ENCODE data around the gene ZRANB3.

ZRANB3 gene

DNA sequence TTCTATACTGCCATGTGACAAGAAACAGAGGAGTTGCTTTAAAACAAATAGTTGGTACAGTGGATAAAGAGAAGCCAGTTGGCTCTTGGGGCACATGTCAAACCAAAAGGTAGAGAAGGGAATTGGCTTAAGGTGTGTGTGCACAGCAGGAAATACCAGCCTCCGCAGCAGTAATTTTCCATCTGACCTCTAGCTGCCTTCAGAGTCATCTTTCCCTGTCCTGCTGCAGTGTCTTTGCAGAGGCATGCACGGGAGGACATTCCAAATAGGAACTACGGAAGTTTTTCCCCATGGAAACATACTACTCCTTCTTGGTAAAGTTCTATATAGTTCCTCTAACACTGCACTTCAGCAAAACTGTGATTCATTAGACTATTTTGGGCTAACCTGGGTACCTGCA lies 379.4 kb downstream of the ZRANB3 start:
- no peak overlapping the region for H3K4me3 ChIP-seq (ENCODE audit: low read length)
- H3K4me2 ChIP-seq (ENCODE audit: low read length), result no peak overlapping the region
- no peaks in the 10 kb centered on the region for H3K79me2 ChIP-seq (ENCODE audit: low read length)
- H3K36me3 ChIP-seq (replicated peaks; ENCODE audit: low read depth, low read length), result peaks cover 44% of the 10 kb centered on the region
- TF ChIP-seq, protein P1, sequence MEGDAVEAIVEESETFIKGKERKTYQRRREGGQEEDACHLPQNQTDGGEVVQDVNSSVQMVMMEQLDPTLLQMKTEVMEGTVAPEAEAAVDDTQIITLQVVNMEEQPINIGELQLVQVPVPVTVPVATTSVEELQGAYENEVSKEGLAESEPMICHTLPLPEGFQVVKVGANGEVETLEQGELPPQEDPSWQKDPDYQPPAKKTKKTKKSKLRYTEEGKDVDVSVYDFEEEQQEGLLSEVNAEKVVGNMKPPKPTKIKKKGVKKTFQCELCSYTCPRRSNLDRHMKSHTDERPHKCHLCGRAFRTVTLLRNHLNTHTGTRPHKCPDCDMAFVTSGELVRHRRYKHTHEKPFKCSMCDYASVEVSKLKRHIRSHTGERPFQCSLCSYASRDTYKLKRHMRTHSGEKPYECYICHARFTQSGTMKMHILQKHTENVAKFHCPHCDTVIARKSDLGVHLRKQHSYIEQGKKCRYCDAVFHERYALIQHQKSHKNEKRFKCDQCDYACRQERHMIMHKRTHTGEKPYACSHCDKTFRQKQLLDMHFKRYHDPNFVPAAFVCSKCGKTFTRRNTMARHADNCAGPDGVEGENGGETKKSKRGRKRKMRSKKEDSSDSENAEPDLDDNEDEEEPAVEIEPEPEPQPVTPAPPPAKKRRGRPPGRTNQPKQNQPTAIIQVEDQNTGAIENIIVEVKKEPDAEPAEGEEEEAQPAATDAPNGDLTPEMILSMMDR (IDR thresholded peaks at IDR 0.05; ENCODE audit: low read depth, low read length), result no peak
- TF ChIP-seq EZH2phosphoT487 (IDR thresholded peaks at IDR 0.05; ENCODE audit: low read depth), result no peak
- H3K27ac ChIP-seq (ENCODE audit: low read length), result no peak overlapping the region
- H3K9ac ChIP-seq (ENCODE audit: low read length), result no peak overlapping the region
- H3K27me3 ChIP-seq (ENCODE audit: low read depth, low read length), result no peaks in the 10 kb centered on the region
- no peak overlapping the region for H2AFZ ChIP-seq (ENCODE audit: low read depth, low read length)
- no peaks in the 10 kb centered on the region for H4K20me1 ChIP-seq (ENCODE audit: insufficient read depth, low read length)
- H3K4me1 ChIP-seq (ENCODE audit: low read length), result peaks cover 23% of the 10 kb centered on the region
- H3K9me3 ChIP-seq (ENCODE audit: insufficient read depth, low read length), result no peaks in the 10 kb centered on the region

DNA sequence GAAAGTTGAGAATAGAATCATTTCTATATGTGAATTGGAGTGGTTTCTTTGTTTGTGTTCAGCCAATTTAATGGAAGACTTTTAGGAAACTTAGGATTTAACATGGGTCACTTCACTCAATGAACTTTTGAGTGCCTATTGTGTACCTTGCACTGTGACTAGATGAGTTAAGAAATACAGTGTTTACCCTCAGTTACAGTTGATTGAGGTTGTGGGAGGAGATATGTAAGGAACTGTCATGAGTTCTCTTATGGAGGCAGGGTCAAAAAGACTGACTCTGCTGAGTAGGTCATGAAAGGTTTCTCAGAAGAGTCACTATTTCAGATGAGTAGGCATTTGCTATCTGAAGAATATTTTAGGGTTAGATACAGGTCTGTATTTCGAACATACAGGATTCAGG lies 380.3 kb downstream of the ZRANB3 start:
- H3K9me3 ChIP-seq (ENCODE audit: insufficient read depth, low read length), result no peaks in the 10 kb centered on the region
- H3K4me3 ChIP-seq (ENCODE audit: low read length), result no peak overlapping the region
- H3K9ac ChIP-seq (ENCODE audit: low read length), result no peak overlapping the region
- no peaks in the 10 kb centered on the region for H4K20me1 ChIP-seq (ENCODE audit: insufficient read depth, low read length)
- no peaks in the 10 kb centered on the region for H3K27me3 ChIP-seq (ENCODE audit: low read depth, low read length)
- H3K36me3 ChIP-seq (replicated peaks; ENCODE audit: low read depth, low read length), result peaks cover 38% of the 10 kb centered on the region
- TF ChIP-seq, protein P1 (IDR thresholded peaks at IDR 0.05; ENCODE audit: low read depth, low read length), result no peak
- TF ChIP-seq EZH2phosphoT487 (IDR thresholded peaks at IDR 0.05; ENCODE audit: low read depth), result no peak
- H2AFZ ChIP-seq (ENCODE audit: low read depth, low read length), result no peak overlapping the region
- H3K79me2 ChIP-seq (ENCODE audit: low read length), result no peaks in the 10 kb centered on the region
- H3K4me2 ChIP-seq (ENCODE audit: low read length), result no peak overlapping the region
- no peak overlapping the region for H3K27ac ChIP-seq (ENCODE audit: low read length)
- peaks cover 31% of the 10 kb centered on the region for H3K4me1 ChIP-seq (ENCODE audit: low read length)

DNA sequence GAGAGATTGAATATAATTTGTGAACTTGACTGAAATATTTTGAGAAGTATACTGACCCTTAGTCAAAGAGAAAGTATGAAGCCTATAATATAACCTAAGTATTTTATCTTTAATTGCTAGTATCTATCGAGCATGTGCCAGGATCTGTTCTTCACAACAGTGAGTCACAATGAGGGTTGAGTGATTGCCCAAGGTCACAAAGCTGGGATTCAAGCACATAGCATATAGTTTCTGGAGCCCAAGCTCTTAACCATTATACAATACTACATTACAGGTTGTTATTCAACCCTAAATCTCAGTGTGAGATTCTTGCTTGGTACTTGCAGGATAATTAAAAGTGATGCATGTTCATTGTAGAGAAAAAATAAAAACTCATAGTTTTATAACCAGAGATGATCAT lies 381.8 kb downstream of the ZRANB3 start:
- no peak overlapping the region for H3K9ac ChIP-seq (ENCODE audit: low read length)
- peaks cover 42% of the 10 kb centered on the region for H3K36me3 ChIP-seq (replicated peaks; ENCODE audit: low read depth, low read length)
- TF ChIP-seq EZH2phosphoT487 (IDR thresholded peaks at IDR 0.05; ENCODE audit: low read depth), result no peak
- TF ChIP-seq, protein P1 (IDR thresholded peaks at IDR 0.05; ENCODE audit: low read depth, low read length), result no peak

DNA sequence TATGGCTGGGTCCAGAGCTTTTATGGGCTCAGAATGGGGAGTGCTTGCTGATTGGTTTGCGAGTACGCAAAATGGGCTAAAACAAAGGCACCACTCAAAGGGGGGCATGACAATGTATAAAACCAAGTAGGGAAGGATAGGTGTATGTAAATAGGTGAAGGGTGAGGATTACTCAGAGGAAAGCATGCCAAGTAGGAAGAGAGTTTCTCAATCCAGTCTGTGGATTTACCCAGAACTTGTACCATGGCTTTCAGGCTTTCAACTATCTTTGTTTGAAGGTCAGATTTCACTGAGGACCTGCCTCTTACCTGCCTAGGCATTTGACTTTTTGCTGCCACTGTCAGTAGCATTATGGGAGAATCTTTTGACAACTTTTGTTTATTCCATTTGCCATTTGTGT lies 386.7 kb downstream of the ZRANB3 start:
- H4K20me1 ChIP-seq (ENCODE audit: insufficient read depth, low read length), result no peaks in the 10 kb centered on the region
- H3K9ac ChIP-seq (ENCODE audit: low read length), result no peak overlapping the region
- peaks cover 4% of the 10 kb centered on the region for H3K79me2 ChIP-seq (ENCODE audit: low read length)
- H3K4me1 ChIP-seq (ENCODE audit: low read length), result peaks cover 12% of the 10 kb centered on the region
- H3K4me3 ChIP-seq (ENCODE audit: low read length), result no peak overlapping the region
- H2AFZ ChIP-seq (ENCODE audit: low read depth, low read length), result no peak overlapping the region
- no peaks in the 10 kb centered on the region for H3K27me3 ChIP-seq (ENCODE audit: low read depth, low read length)
- no peak overlapping the region for H3K27ac ChIP-seq (ENCODE audit: low read length)
- TF ChIP-seq, protein P1 (IDR thresholded peaks at IDR 0.05; ENCODE audit: low read depth, low read length), result no peak
- TF ChIP-seq EZH2phosphoT487 (IDR thresholded peaks at IDR 0.05; ENCODE audit: low read depth), result no peak
- no peaks in the 10 kb centered on the region for H3K9me3 ChIP-seq (ENCODE audit: insufficient read depth, low read length)
- peaks cover 41% of the 10 kb centered on the region for H3K36me3 ChIP-seq (replicated peaks; ENCODE audit: low read depth, low read length)
- H3K4me2 ChIP-seq (ENCODE audit: low read length), result no peak overlapping the region

More for the DNA sequence above, 381.8 kb downstream of the ZRANB3 start:
- Histone ChIP-seq H3K4me3 (ENCODE audit: low read length) (no peak overlapping the region), H3K79me2 (ENCODE audit: low read length) (peaks cover 4% of the 10 kb centered on the region; the same call in 1 of the 2 replicates), H2AFZ (ENCODE audit: low read depth, low read length) (no peak overlapping the region), H3K4me2 (ENCODE audit: low read length) (no peak overlapping the region), H3K27ac (ENCODE audit: low read length) (no peak overlapping the region), H3K27me3 (ENCODE audit: low read depth, low read length) (no peaks in the 10 kb centered on the region), H3K9me3 (ENCODE audit: insufficient read depth, low read length) (no peaks in the 10 kb centered on the region), H3K4me1 (ENCODE audit: low read length) (peaks cover 21% of the 10 kb centered on the region), H4K20me1 (ENCODE audit: insufficient read depth, low read length) (no peaks in the 10 kb centered on the region)

Data from OCI-LY3 (cell line).